Measurements from ENCODE around the gene TMPRSS11A. TPM values are rescaled to one million over a fixed set of nuclear protein-coding genes. Genes with fewer than 3 reads are reported as not detected.

The TMPRSS11A gene
- total and polyA plus RNA-seq, 2 of the 8 experiments (the other 6 are each of a cell fraction or from before 2014, with no cell fraction given) = not detected

DNA sequence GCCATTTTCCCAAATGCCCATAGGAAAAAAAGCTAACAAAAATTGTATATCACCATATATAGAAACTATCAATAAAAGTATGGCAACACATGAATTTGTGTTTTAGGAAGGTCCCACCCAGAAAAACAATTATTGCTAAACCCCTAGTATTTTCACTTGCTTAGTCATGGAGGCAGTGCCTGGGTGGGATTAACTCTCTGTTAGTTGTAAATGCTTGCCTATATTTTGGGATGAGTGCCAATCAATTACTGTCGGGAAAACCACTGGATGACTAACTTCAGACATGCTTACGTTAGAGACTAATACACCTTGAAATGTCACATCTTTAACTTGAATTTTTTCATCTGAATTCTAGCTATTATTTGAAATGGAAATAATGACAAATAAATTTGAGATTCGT is 33.9 kb downstream of the TMPRSS11A start:
- H3K4me3 ChIP-seq (ENCODE audit: extremely low read depth in 1 of 4, insufficient read depth in 2 of 4, low read depth in 3 of 4, low read length in 4 of 4) = no peak overlapping the region
- ChIA-PET POLR2A (ENCODE audit: partially characterized antibody) (no interaction called here), CTCF (ENCODE audit: partially characterized antibody) (interaction anchor here (0.6 to 5.8 kb wide), 6 partner anchors 11 to 350 kb away, joined by 3 to 40 read pairs (median 5); no protein-coding TSS in a partner anchor)
- H3K4me1 ChIP-seq (replicated peaks in 1 of 4; ENCODE audit: control insufficient read depth in 3 of 4, insufficient read depth in 4 of 4, low read length in 3 of 4) = peaks cover 0 to 1% (median 0%) of the 10 kb centered on the region in 4 experiments; a peak in 1 of 7 replicates
- no peak overlapping the region for H2BK5ac ChIP-seq (ENCODE audit: low read depth, low read length)
- H3K9me3 ChIP-seq (ENCODE audit: insufficient read depth in 2 of 2, low read depth in 1 of 2, low read length in 1 of 2) = no peaks in the 10 kb centered on the region
- H2BK20ac ChIP-seq (ENCODE audit: low read length) = no peak overlapping the region
- no peak overlapping the region for H3K56ac ChIP-seq (replicated peaks; ENCODE audit: insufficient read length, low read depth, low read length)
- no peak overlapping the region for H3K9ac ChIP-seq (replicated peaks in 1 of 4; ENCODE audit: extremely low read depth in 1 of 4, low read depth in 3 of 4, low read length in 3 of 4)
- TF ChIP-seq SP4 (IDR thresholded peaks at IDR 0.05; ENCODE audit: low read length) = no peak
- TF ChIP-seq CEBPB (IDR thresholded peaks at IDR 0.05; ENCODE audit: low read depth, low read length) = no peak
- no peak for TF ChIP-seq RAD21 (IDR thresholded peaks at IDR 0.05 in 1 of 2, conservative IDR thresholded peaks at IDR 0.05 in 1 of 2; ENCODE audit: low read depth in 2 of 2, low read length in 2 of 2)
- no peak for TF ChIP-seq CHD1 (IDR thresholded peaks at IDR 0.05; ENCODE audit: low read depth, low read length)
- TF ChIP-seq BCL11A (IDR thresholded peaks at IDR 0.05; ENCODE audit: low read depth in 2 of 2, low read length in 2 of 2) = no peak
- TF ChIP-seq JUN (IDR thresholded peaks at IDR 0.05; ENCODE audit: low read depth, low read length) = no peak
- TF ChIP-seq SIX5 (IDR thresholded peaks at IDR 0.05; ENCODE audit: low read depth, low read length) = no peak
- TF ChIP-seq EGR1 (IDR thresholded peaks at IDR 0.05; ENCODE audit: borderline replicate concordance, low read depth, low read length) = no peak
- TF ChIP-seq, protein P1, sequence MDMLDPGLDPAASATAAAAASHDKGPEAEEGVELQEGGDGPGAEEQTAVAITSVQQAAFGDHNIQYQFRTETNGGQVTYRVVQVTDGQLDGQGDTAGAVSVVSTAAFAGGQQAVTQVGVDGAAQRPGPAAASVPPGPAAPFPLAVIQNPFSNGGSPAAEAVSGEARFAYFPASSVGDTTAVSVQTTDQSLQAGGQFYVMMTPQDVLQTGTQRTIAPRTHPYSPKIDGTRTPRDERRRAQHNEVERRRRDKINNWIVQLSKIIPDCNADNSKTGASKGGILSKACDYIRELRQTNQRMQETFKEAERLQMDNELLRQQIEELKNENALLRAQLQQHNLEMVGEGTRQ (IDR thresholded peaks at IDR 0.05; ENCODE audit: low read length) = no peak
- no peak for TF ChIP-seq BRCA1 (IDR thresholded peaks at IDR 0.05; ENCODE audit: low read depth, low read length)
- no peak overlapping the region for H2AK5ac ChIP-seq (ENCODE audit: low read depth, low read length)
- no peak overlapping the region for H3K14ac ChIP-seq (ENCODE audit: insufficient read length)
- 97% methylated on average over 3 of the region's 3 CpGs; no CpG with 5 or more reads in 1 of the 2 experiments for WGBS, 2 experiments (ENCODE audit: extremely low coverage in 1 of 2, insufficient coverage in 1 of 2, insufficient read length in 1 of 2, insufficient replicate concordance in 2 of 2, low coverage in 1 of 2, low lambda C conversion rate in 2 of 2, missing lambda C conversion rate in 1 of 2)
- H4K91ac ChIP-seq (replicated peaks; ENCODE audit: insufficient read length, low read length) = no peak overlapping the region
- H3K27me3 ChIP-seq (replicated peaks in 1 of 4; ENCODE audit: control insufficient read depth in 3 of 4, extremely low read depth in 1 of 4, insufficient read depth in 3 of 4, low read length in 3 of 4) = no peaks in the 10 kb centered on the region
- H3K27ac ChIP-seq (ENCODE audit: low read depth, low read length) = no peak overlapping the region
- no peak overlapping the region for H2BK120ac ChIP-seq (replicated peaks; ENCODE audit: low read depth, low read length)
- no peaks in the 10 kb centered on the region for H3K79me1 ChIP-seq (ENCODE audit: low read depth, low read length)
- H4K20me1 ChIP-seq (replicated peaks in 1 of 2; ENCODE audit: control insufficient read depth in 1 of 2, insufficient read depth in 2 of 2, low read length in 2 of 2) = no peaks in the 10 kb centered on the region
- no peak overlapping the region for H3K23ac ChIP-seq (ENCODE audit: insufficient read length)
- H2BK15ac ChIP-seq (ENCODE audit: low read length) = no peak overlapping the region
- DNase-seq (ENCODE audit: low read depth in 1 of 2, low spot score in 2 of 2) (no peak), FAIRE-seq (no peak)
- no peak overlapping the region for H3K4ac ChIP-seq (replicated peaks; ENCODE audit: insufficient read length, low read depth, low read length)
- no peak overlapping the region for H3K4me2 ChIP-seq (ENCODE audit: insufficient read depth in 1 of 2, low read depth in 2 of 2, low read length in 2 of 2)
- no peak overlapping the region for H3K18ac ChIP-seq (ENCODE audit: extremely low read depth, low read length)
- H2BK12ac ChIP-seq (ENCODE audit: low read depth, low read length) = no peak overlapping the region
- no peaks in the 10 kb centered on the region for H3K23me2 ChIP-seq (ENCODE audit: low read depth, low read length)
- H3K79me2 ChIP-seq (ENCODE audit: control insufficient read depth in 1 of 2, insufficient read depth in 2 of 2, low read length in 2 of 2) = no peaks in the 10 kb centered on the region
- no peak overlapping the region for H2AFZ ChIP-seq (ENCODE audit: low read length)
- no peak overlapping the region for H4K8ac ChIP-seq (ENCODE audit: extremely low read depth, insufficient read depth, low read length)
- H4K5ac ChIP-seq (ENCODE audit: insufficient read length, low read depth, low read length) = no peak overlapping the region
- no peaks in the 10 kb centered on the region for H3K36me3 ChIP-seq (ENCODE audit: control insufficient read depth in 2 of 4, insufficient read depth in 4 of 4, low read length in 3 of 4)

All from H1 (cell line).